ENCODE measurements around the gene GPC2. TPM values are rescaled to one million over a fixed set of nuclear protein-coding genes. Genes with fewer than 3 reads are reported as not detected.
A peak's percentile ranks its signal among the peaks of the same experiment; 100 is the strongest.
"Not testable (repeated sequence)": the region's sequence is repeated elsewhere in the genome, so short reads cannot be mapped to it uniquely, and the experiment has no call there.

The GPC2 gene
- polyA plus RNA-seq, 1 experiment, result 1.9 TPM

GRCh38 chr7:100221231-100221718, 44.1 kb upstream of the GPC2 start:
- H3K36me3 ChIP-seq (ENCODE audit: control insufficient read depth, insufficient read depth, low read length), result peaks cover 2% of the 10 kb centered on the region; the same call in 1 of the 2 replicates
- ChIA-PET CTCF (interaction anchor here (9.9 kb wide), 1 partner anchor 89 kb away, joined by 147 read pairs; no protein-coding TSS in a partner anchor), POLR2A (no interaction called here)
- DNase-seq (ENCODE audit: low read depth), result no peak
- TF ChIP-seq CTCF (IDR thresholded peaks at IDR 0.05; ENCODE audit: insufficient read depth, low read depth, low read length), result no peak
- H3K27me3 ChIP-seq (ENCODE audit: control insufficient read depth, insufficient read depth, low read length), result no peaks in the 10 kb centered on the region
- H3K4me3 ChIP-seq (ENCODE audit: low read depth, low read length), result no peak overlapping the region

GRCh38 chr7:100220586-100221230, 43.5 kb upstream of the GPC2 start:
- CTCF ChIA-PET, result interaction anchor here (9.9 kb wide), 1 partner anchor 89 kb away, joined by 147 read pairs; no protein-coding TSS in a partner anchor
- peaks cover 2% of the 10 kb centered on the region; the same call in 1 of the 2 replicates for H3K36me3 ChIP-seq (ENCODE audit: control insufficient read depth, insufficient read depth, low read length)
- H3K27me3 ChIP-seq (ENCODE audit: control insufficient read depth, insufficient read depth, low read length), result no peaks in the 10 kb centered on the region
- no peak for TF ChIP-seq CTCF (IDR thresholded peaks at IDR 0.05; ENCODE audit: insufficient read depth, low read depth, low read length)
- DNase-seq (ENCODE audit: low read depth), result no peak
- no peak overlapping the region for H3K4me3 ChIP-seq (ENCODE audit: low read depth, low read length)
- POLR2A ChIA-PET, result no interaction called here

GRCh38 chr7:100219801-100220585, 42.8 kb upstream of the GPC2 start, which contains the start of gene PVRIG:
PVRIG (plus strand) TSS chr7:100219949; CDS start chr7:100219971, 22 bp downstream.
- H3K36me3 ChIP-seq (ENCODE audit: control insufficient read depth, insufficient read depth, low read length); H3K4me3 ChIP-seq (ENCODE audit: low read depth, low read length); DNase-seq (ENCODE audit: low read depth); POLR2A ChIA-PET; H3K27me3 ChIP-seq (ENCODE audit: control insufficient read depth, insufficient read depth, low read length): not testable (repeated sequence)
- CTCF ChIA-PET, result interaction anchor here (9.9 kb wide), 1 partner anchor 88 kb away, joined by 147 read pairs; no protein-coding TSS in a partner anchor

- TF ChIP-seq CTCF (IDR thresholded peaks at IDR 0.05; ENCODE audit: insufficient read depth, low read depth, low read length), result no peak
- peaks cover 2% of the 10 kb centered on the region; the same call in 1 of the 2 replicates for H3K36me3 ChIP-seq (ENCODE audit: control insufficient read depth, insufficient read depth, low read length)
- no peaks in the 10 kb centered on the region for H3K27me3 ChIP-seq (ENCODE audit: control insufficient read depth, insufficient read depth, low read length)
- ChIA-PET CTCF (interaction anchor here (1.1 to 9.9 kb wide), 4 partner anchors 10 to 87 kb away, joined by 3 to 147 read pairs (median 4); no protein-coding TSS in a partner anchor), POLR2A (no interaction called here)
- no peak overlapping the region for H3K4me3 ChIP-seq (ENCODE audit: low read depth, low read length)
- DNase-seq (ENCODE audit: low read depth), result no peak
Measured at GRCh38 chr7:100219271-100219737, 42.1 kb upstream of the GPC2 start.

DNA sequence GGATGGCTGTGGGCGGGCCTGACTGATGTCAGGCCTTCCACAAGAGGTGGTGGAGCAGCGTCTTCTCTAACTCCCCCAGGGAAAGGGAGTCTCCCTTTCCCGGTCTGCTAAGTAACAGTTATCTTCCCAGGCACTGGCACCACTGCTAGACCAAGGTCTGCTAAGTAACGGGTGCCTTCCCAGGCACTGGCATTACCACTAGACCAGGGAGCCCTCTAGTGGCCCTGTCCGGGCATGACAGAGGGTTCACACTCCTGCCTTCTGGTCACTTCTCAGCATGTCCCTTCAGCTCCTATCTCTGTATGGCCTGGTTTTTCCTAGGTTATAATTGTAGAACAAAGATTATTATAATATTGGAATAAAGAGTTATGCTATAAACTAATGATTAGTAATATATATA, 40.8 kb upstream of the GPC2 start:
- CTCF ChIA-PET, result interaction anchor here (0.8 to 9.9 kb wide), 10 partner anchors 9 to 86 kb away, joined by 3 to 147 read pairs (median 5); partner anchors contain the start of gene LAMTOR4
- POLR2A ChIA-PET; H3K36me3 ChIP-seq (ENCODE audit: control insufficient read depth, insufficient read depth, low read length); H3K27me3 ChIP-seq (ENCODE audit: control insufficient read depth, insufficient read depth, low read length); DNase-seq (ENCODE audit: low read depth); H3K4me3 ChIP-seq (ENCODE audit: low read depth, low read length): not testable (repeated sequence)
- TF ChIP-seq CTCF (IDR thresholded peaks at IDR 0.05; ENCODE audit: insufficient read depth, low read depth, low read length), result peak; percentile 51
